B cell (primary cell): ENCODE results near the gene TUBA8. TPM values are rescaled to one million over a fixed set of nuclear protein-coding genes. Genes with fewer than 3 reads are reported as not detected.

Source experiments
- ATAC-seq: fragments of 200-7000 bp; cut with Tn5 transposase; one replicate; pipeline ENCODE4 v1.10.0; 2021; ENCODE audit warnings: low read depth, mild to moderate bottlenecking, moderate number of reproducible peaks, moderate library complexity
- CTCF ChIA-PET: fragments of 350-600 bp; sonication (Branson Sonifier 250); formaldehyde crosslinking; loops from one replicate; lab custom pipeline; 2021; ENCODE audit warnings: antibody characterized with exemption, inconsistent platforms; lab: Charles Lee
- POLR2A ChIA-PET: fragments of 350-600 bp; sonication (Branson Sonifier 250); formaldehyde crosslinking; loops from one replicate; lab custom pipeline; 2021; ENCODE audit warnings: antibody characterized with exemption; lab: Charles Lee
- DNase-seq: peaks from one replicate; pipeline ENCODE4 v3.0.0; 2013
- H2AFZ ChIP-seq: 2 replicates; pipeline ENCODE4 v1.6.1; 2012; ENCODE audit warnings: mild to moderate bottlenecking, low read depth, low read length; ENCODE audit not compliant: insufficient read depth, poor library complexity, severe bottlenecking
- H3K27ac ChIP-seq, 2 donors: 1 replicate in 1 of 2; 2 replicates in 1 of 2; pipeline ENCODE4 v1.5.1; 2012 to 2013; ENCODE audit warnings: low read length in 2 of 2, mild to moderate bottlenecking in 2 of 2, moderate library complexity in 1 of 2
- H3K27me3 ChIP-seq, 4 experiments: fragments of 200-600 bp in 1 of 4; sonication (generic) in 1 of 4; replicated peaks in 1 of 4; 1 replicate in 2 of 4; 2 replicates in 2 of 4; pipeline versions ENCODE4 v1.6.1 to v1.7.0; 2013 to 2016; ENCODE audit warnings: low read length in 3 of 4, mild to moderate bottlenecking in 2 of 4, mixed read lengths in 1 of 4, moderate library complexity in 1 of 4; ENCODE audit not compliant: insufficient read depth in 4 of 4, control insufficient read depth in 3 of 4; ENCODE audit errors: control extremely low read depth in 1 of 4
- H3K36me3 ChIP-seq, 2 experiments: replicated peaks in 1 of 2; 1 replicate in 1 of 2; 2 replicates in 1 of 2; pipeline versions ENCODE4 v1.6.1 to v1.7.1; 2013; ENCODE audit warnings: low read length in 1 of 2; ENCODE audit not compliant: insufficient read depth in 2 of 2, control insufficient read depth in 1 of 2; ENCODE audit errors: control extremely low read depth in 1 of 2, extremely low read depth in 1 of 2
- H3K4me1 ChIP-seq, 2 donors: fragments of 200-600 bp in 1 of 2; sonication (generic) in 1 of 2; 1 replicate in 1 of 2; 2 replicates in 1 of 2; pipeline versions ENCODE4 v1.5.1 to v1.6.1; 2013 to 2017; ENCODE audit warnings: low read length in 2 of 2; ENCODE audit not compliant: control insufficient read depth in 2 of 2, insufficient read depth in 2 of 2
- H3K4me2 ChIP-seq: replicated peaks from 2 replicates; pipeline ENCODE3; 2012; ENCODE audit warnings: mild to moderate bottlenecking, low read depth, low read length; ENCODE audit not compliant: poor library complexity, severe bottlenecking
- H3K4me3 ChIP-seq, 5 experiments: fragments of 200-600 bp in 1 of 5; sonication (generic) in 1 of 5; 1 replicate in 3 of 5; 2 replicates in 2 of 5; pipeline versions ENCODE4 v1.5.1 to v1.7.0; 2011 to 2016; ENCODE audit warnings: low read length in 4 of 5, mild to moderate bottlenecking in 4 of 5, low read depth in 2 of 5, control low read depth in 1 of 5, moderate library complexity in 1 of 5; ENCODE audit not compliant: insufficient read depth in 1 of 5; ENCODE audit errors: control extremely low read depth in 1 of 5, extremely low read depth in 1 of 5
- H3K79me2 ChIP-seq: fragments of 200-600 bp; sonication (generic); one replicate; pipeline ENCODE4 v1.6.0; 2016; ENCODE audit warnings: low read length; ENCODE audit not compliant: control insufficient read depth, insufficient read depth
- H3K9ac ChIP-seq: fragments of 200-600 bp; sonication (generic); 2 replicates; pipeline ENCODE4 v1.6.1; 2017; ENCODE audit warnings: mild to moderate bottlenecking, low read length, moderate library complexity
- H3K9me3 ChIP-seq, 3 donors: one replicate each; pipeline versions ENCODE4 v1.6.1 to v1.7.1; 2013; ENCODE audit warnings: low read length in 2 of 3; ENCODE audit not compliant: control insufficient read depth in 2 of 3, insufficient read depth in 1 of 3; ENCODE audit errors: control extremely low read depth in 1 of 3
- H4K20me1 ChIP-seq: 2 replicates; pipeline ENCODE4 v1.6.0; 2012; ENCODE audit warnings: mild to moderate bottlenecking, low read length; ENCODE audit not compliant: insufficient read depth, control insufficient read depth, poor library complexity, severe bottlenecking
- H3K27ac Mint-ChIP-seq: one replicate; pipeline ENCODE4 v1.8.0; 2021; ENCODE audit warnings: mixed read lengths
- H3K27me3 Mint-ChIP-seq: one replicate; pipeline ENCODE4 v1.8.0; 2021; ENCODE audit warnings: mixed read lengths
- H3K4me1 Mint-ChIP-seq: one replicate; pipeline ENCODE4 v1.8.0; 2021; ENCODE audit warnings: mixed read lengths
- H3K4me3 Mint-ChIP-seq: one replicate; pipeline ENCODE4 v1.8.0; 2021; ENCODE audit warnings: mixed read lengths
- H3K9me3 Mint-ChIP-seq: one replicate; pipeline ENCODE4 v1.8.0; 2022; ENCODE audit warnings: mixed read lengths; ENCODE audit not compliant: insufficient read depth
- EZH2 ChIP-seq: IDR thresholded peaks from 2 replicates; pipeline ENCODE4 v1.6.1; 2012; ENCODE audit warnings: borderline replicate concordance, low read depth, mild to moderate bottlenecking, moderate library complexity, low read length; ENCODE audit not compliant: insufficient read depth, poor library complexity, severe bottlenecking
- WGBS: methylation state at CpG from one replicate; pipeline ENCODE4 v1.1.5; 2013; ENCODE audit warnings: missing lambda C conversion rate; ENCODE audit not compliant: insufficient coverage; 5-methylcytosine and 5-hydroxymethylcytosine counted together
- intact Hi-C: fragments of 100-400 bp; cut with micrococcal nuclease; formaldehyde crosslinking; loops from one replicate; pipeline ENCODE4 v1.10.0; 2022
- polyA plus RNA-seq: library from polyadenylated mRNA; depleted of rRNA; stranded (reverse); fragments of >200 nt; gene quantifications from 2 replicates; pipeline ENCODE4 v1.2.3, GENCODE V29; 2012
- total RNA-seq, 2 donors: library from RNA; stranded (reverse); fragments of 120-200 nt in 1 of 2; gene quantifications; 1 replicate in 1 of 2; 2 replicates in 1 of 2; pipeline versions ENCODE4 v1.2.3 to v1.2.4, GENCODE V29; 2013 to 2022
- TF ChIP-seq, protein P1 (sequence below): fragments of 200-600 bp; IDR thresholded peaks from one replicate; pipeline ENCODE4 v1.8.0; 2022; ENCODE audit warnings: antibody characterized with exemption, mild to moderate bottlenecking

Gene TUBA8
- total and polyA plus RNA-seq, 2 donors (not counting 1 experiment from before 2014, with no cell fraction given) = 1.8 to 3.4 TPM

GRCh38 chr22:18112440-18112839 lies 1.8 kb downstream of the TUBA8 start:
- DNase-seq (no peak), ATAC-seq (no peak)
- Histone ChIP-seq H3K27me3 (peaks cover 0 to 44% (median 14%) of the 10 kb centered on the region in 4 experiments), H3K4me3 (no peak overlapping the region), H3K4me2 (no peak overlapping the region), H3K9ac (no peak overlapping the region), H3K4me1 (peaks cover 28 to 32% of the 10 kb centered on the region in 2 donors), H3K79me2 (no peaks in the 10 kb centered on the region), H3K36me3 (no peaks in the 10 kb centered on the region), H4K20me1 (no peaks in the 10 kb centered on the region), H3K27ac (no peak overlapping the region), H3K9me3 (peaks cover 0 to 8% (median 0%) of the 10 kb centered on the region in 3 donors), H2AFZ (no peak overlapping the region)
- TF ChIP-seq, protein P1, sequence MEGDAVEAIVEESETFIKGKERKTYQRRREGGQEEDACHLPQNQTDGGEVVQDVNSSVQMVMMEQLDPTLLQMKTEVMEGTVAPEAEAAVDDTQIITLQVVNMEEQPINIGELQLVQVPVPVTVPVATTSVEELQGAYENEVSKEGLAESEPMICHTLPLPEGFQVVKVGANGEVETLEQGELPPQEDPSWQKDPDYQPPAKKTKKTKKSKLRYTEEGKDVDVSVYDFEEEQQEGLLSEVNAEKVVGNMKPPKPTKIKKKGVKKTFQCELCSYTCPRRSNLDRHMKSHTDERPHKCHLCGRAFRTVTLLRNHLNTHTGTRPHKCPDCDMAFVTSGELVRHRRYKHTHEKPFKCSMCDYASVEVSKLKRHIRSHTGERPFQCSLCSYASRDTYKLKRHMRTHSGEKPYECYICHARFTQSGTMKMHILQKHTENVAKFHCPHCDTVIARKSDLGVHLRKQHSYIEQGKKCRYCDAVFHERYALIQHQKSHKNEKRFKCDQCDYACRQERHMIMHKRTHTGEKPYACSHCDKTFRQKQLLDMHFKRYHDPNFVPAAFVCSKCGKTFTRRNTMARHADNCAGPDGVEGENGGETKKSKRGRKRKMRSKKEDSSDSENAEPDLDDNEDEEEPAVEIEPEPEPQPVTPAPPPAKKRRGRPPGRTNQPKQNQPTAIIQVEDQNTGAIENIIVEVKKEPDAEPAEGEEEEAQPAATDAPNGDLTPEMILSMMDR = no peak
- TF ChIP-seq EZH2 = no peak
- ChIA-PET POLR2A (no interaction called here), CTCF (interaction anchor here (1.0 kb wide), 1 partner anchor 284 kb away, joined by 3 read pairs; no protein-coding TSS in a partner anchor)
- H3K27me3 Mint-ChIP-seq = peaks cover 28% of the 10 kb centered on the region
- intact Hi-C loops = no loop called here
- H3K4me1 Mint-ChIP-seq = peaks cover 24% of the 10 kb centered on the region
- no peak overlapping the region for H3K4me3 Mint-ChIP-seq
- WGBS = no CpG with 5 or more reads among the region's 6 CpGs
- no peak overlapping the region for H3K27ac Mint-ChIP-seq
- no peaks in the 10 kb centered on the region for H3K9me3 Mint-ChIP-seq

DNA sequence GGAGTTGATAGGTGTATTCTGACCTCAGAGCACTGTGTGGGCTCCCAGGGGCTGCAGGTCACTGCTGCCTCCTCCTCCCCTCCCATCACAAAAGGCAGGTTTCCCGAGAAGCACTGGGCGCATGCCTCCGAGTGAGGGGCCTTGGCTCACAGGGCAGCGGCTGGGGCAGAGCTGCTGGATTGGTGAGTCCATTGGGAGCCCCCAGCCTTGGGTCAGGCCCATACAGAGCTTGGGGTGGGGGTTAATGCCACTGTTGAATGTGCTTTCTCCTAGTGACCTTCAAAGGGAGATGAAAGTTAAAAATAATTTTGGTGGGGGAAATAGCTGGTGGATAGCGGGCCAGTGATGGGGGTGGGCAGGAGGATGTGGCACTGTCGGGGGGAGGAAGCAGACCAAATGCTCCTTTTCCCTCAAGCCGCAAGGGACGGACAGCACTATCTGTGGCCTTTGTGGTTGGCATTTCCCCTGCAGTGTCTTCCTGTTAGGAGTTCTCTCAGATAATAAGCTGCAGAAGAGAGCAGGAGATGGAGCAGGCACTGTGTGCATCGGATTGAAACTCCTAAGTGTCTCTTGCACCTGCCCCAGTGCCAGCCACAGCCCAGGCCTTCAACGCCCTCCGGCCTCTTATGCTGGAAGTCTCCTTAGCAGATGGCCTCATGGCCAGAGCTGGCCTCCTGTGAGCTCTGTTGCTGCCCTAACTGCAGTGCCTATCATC lies 3.2 kb downstream of the TUBA8 start:
- Histone ChIP-seq H3K4me2 (peak overlapping the region; percentile 17), H4K20me1 (no peaks in the 10 kb centered on the region), H3K27ac (no peak overlapping the region), H3K4me3 (no peak overlapping the region), H3K27me3 (peaks cover 0 to 41% (median 14%) of the 10 kb centered on the region in 4 experiments), H3K9ac (peak overlapping the region; percentile 11), H3K36me3 (no peaks in the 10 kb centered on the region), H2AFZ (no peak overlapping the region), H3K79me2 (no peaks in the 10 kb centered on the region), H3K4me1 (peaks cover 28 to 32% of the 10 kb centered on the region in 2 donors), H3K9me3 (peaks cover 0 to 5% (median 0%) of the 10 kb centered on the region in 3 donors)
- intact Hi-C loops = no loop called here
- Mint-ChIP-seq H3K4me1 (peaks cover 24% of the 10 kb centered on the region), H3K27ac (no peak overlapping the region), H3K9me3 (no peaks in the 10 kb centered on the region), H3K4me3 (no peak overlapping the region), H3K27me3 (peaks cover 28% of the 10 kb centered on the region)
- no peak for DNase-seq
- POLR2A ChIA-PET = no interaction called here
- CTCF ChIA-PET = interaction anchor here (1.0 kb wide), 1 partner anchor 285 kb away, joined by 3 read pairs; no protein-coding TSS in a partner anchor
- 13% methylated on average over 8 of the region's 11 CpGs for WGBS
- no peak for ATAC-seq
- TF ChIP-seq EZH2 = no peak
- TF ChIP-seq, protein P1 = no peak
